HG02610 (cell line): ENCODE results near the gene TMEM217.
"Not testable (repeated sequence)": the region's sequence is repeated elsewhere in the genome, so short reads cannot be mapped to it uniquely, and the experiment has no call there.

Source experiments
- ATAC-seq: cut with Tn5 transposase; IDR thresholded peaks from one replicate; pipeline ENCODE4 v1.9.1; 2021; ENCODE audit warnings: mild to moderate bottlenecking, moderate library complexity; ENCODE audit not compliant: unreplicated experiment

TMEM217 gene

GRCh38 chr6:37187321-37188022 is 70.5 kb downstream of the TMEM217 start:
- ATAC-seq = no peak

- not testable (repeated sequence) for ATAC-seq
These were observed 71.8 kb downstream of the TMEM217 start for GRCh38 chr6:37185949-37186720.

GRCh38 chr6:37182736-37183590 is 75.0 kb downstream of the TMEM217 start:
- no peak for ATAC-seq

- not testable (repeated sequence) for ATAC-seq
These were observed 77.3 kb downstream of the TMEM217 start for GRCh38 chr6:37180610-37181009.

GRCh38 chr6:37180075-37180474 is 77.9 kb downstream of the TMEM217 start:
- ATAC-seq = no peak

GRCh38 chr6:37177935-37178517 is 79.9 kb downstream of the TMEM217 start:
- ATAC-seq = no peak

- ATAC-seq = no peak
These were observed 80.6 kb downstream of the TMEM217 start for GRCh38 chr6:37177077-37177934.

GRCh38 chr6:37176268-37177076 is 81.5 kb downstream of the TMEM217 start:
- ATAC-seq = no peak

GRCh38 chr6:37175332-37176267 is 82.3 kb downstream of the TMEM217 start:
- ATAC-seq = no peak

GRCh38 chr6:37174515-37175331 is 83.2 kb downstream of the TMEM217 start:
- ATAC-seq = no peak

- no peak for ATAC-seq
These were observed 83.8 kb downstream of the TMEM217 start for GRCh38 chr6:37174196-37174514.

GRCh38 chr6:37173493-37174195 is 84.3 kb downstream of the TMEM217 start:
- no peak for ATAC-seq

- ATAC-seq = no peak
These were observed 84.9 kb downstream of the TMEM217 start for GRCh38 chr6:37172912-37173492.

- ATAC-seq = no peak
These were observed 85.8 kb downstream of the TMEM217 start for GRCh38 chr6:37171970-37172812.

GRCh38 chr6:37171201-37171969 is 86.6 kb downstream of the TMEM217 start:
- ATAC-seq = no peak
